Measurements from ENCODE around the gene HMGXB3.

The HMGXB3 gene

DNA sequence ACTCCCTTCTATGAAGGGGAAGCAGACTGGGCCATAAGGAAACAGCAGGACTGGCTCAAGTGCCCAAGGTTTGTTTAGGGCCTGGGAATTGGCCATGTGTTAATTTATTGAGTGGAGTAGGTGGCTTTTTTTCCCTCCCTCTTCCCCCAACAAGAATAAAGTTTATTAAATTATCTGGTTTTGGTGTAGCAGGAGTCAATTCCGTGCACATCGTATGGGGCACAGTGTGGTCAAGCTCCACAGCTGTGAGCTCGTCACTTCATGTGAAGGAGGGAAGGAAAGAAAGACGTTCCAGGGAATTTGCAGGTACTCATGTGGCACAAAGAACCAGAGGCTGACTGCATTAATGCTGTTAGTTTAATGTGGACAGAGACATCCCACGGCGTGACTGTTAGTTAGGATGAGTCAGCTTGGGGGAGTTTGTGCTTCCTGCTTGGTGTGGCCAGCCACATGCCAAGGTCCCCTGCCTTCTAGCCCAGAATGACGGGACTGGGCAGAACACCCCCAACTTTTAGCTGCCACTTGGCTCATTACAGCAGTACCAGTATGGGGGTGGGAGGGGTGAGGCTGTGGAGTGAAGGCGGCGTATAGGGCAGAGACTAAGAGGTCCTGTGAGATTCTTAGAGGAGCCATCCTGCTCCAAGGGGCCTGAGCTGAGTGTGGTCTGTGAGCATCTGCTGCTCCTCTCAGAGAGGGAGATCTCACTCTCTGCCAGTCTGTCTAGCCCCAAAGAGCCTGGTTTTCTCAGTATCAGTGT, 52.6 kb downstream of the HMGXB3 start:
- DNase-seq (ENCODE audit: low read depth, low spot score) = no peak

DNA sequence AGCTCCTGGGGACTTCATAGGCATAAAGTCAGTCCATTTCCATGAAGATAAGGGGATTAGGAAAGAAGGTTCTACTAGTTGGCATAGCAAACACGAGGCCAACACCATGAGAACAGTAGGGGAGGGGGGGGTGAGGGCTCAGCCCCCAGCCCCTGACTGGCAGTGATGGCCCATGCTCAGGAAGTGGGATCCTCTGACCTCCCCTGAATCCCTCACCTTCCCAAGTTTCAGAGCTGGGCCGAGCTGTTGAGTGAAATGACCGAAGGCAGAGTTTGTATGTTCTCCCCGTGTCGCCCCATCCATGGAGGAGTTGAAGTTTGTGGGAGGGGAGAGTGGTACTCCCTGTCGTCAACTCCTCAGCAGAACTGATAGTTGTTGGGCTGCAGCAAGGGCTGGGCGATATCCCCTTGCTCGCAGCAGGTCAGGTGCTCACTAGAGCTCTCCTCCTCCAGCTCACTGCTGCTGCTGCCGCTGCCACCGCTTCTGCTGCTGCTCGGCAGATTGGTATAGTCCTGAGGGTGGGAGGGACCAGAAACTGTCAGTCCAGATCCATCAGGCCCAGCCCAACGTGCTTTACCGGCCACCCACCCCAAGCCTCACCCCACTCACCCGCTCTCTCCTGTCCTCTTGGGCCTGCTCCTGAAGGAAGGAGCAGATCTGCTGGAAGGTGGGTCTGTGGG, 53.3 kb downstream of the HMGXB3 start:
- no peak for DNase-seq (ENCODE audit: low read depth, low spot score)

- no peak for DNase-seq (ENCODE audit: low read depth, low spot score)
These were observed 54.0 kb downstream of the HMGXB3 start for GRCh38 chr5:150054569-150054968.

- DNase-seq (ENCODE audit: low read depth, low spot score) = no peak
These were observed 55.0 kb downstream of the HMGXB3 start for GRCh38 chr5:150055326-150056074.

DNA sequence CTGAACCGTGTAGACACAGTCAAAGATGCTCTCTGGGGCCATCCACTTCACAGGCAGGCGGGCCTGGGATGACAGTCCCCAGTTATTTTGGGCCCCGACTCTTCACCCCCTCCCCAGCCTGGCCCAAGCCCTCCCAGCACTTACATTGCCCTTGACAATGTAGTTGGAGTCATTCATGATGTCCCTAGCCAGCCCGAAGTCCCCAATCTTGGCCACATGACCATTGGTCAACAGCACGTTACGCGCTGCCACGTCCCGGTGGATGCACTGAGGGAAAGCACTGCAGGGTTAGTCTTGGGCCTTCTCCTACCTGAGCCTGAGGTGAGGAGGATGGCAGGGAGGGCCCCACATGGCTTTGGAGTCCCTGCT, 55.5 kb downstream of the HMGXB3 start:
- no peak for DNase-seq (ENCODE audit: low read depth, low spot score)

DNA sequence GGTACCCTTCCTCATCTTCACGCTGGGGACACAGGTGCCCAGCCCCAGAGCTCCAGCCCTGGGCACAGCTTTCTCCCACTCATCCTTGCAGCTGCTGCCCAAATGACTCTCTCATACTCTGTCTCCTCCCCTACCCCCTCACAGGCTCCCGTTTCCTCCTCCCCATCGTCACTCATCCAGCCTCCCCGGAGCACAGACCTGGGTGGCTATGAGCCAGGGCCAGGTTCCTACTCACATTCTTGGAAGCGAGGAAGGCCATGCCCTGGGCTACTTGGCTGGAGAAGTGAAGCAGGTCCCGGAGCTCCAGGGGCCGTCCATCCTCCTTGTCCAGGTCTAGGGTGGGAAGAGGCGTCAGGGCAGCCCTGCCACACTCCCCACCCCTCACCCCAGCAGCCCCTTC, 56.5 kb downstream of the HMGXB3 start:
- DNase-seq (ENCODE audit: low read depth, low spot score) = no peak

DNA sequence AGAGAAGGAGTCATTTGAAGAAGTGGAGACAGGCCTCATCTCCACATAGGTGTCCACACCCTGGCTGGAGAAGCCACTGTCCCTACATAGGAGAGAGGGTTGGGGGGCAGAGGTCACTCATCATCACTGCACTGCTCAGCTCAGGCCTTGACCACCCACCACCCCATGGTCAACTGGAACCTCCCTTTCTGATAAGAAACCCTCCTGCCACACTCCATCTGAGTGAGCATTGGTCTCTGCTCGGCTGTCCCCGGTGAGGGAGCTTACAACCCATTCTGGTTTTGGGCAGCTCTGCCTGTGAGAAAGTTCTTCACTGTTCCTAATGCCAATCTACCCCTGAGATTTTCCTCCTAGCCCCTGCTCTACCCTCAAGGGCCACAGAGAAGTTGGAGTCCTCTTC, 57.0 kb downstream of the HMGXB3 start:
- DNase-seq (ENCODE audit: low read depth, low spot score) = no peak

DNA sequence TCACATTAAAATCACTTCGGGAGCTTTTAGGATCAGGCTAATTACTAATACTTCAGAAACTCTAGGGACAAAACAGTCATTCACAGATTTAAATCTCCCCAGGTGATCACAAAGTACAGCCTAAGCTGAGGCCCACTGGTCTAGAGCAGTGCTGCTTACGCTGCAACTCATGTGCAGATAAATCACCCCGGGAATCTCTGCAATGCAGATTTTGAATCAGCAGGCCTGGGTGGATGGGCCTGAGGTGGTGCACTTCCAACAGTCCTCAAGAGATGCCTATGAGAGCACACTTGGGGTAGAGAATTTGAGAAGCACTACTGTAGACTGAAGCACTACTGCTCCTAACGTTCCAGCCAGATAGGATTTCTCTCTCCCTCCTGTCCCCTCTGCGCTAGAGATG, 57.5 kb downstream of the HMGXB3 start:
- DNase-seq (ENCODE audit: low read depth, low spot score) = no peak

DNA sequence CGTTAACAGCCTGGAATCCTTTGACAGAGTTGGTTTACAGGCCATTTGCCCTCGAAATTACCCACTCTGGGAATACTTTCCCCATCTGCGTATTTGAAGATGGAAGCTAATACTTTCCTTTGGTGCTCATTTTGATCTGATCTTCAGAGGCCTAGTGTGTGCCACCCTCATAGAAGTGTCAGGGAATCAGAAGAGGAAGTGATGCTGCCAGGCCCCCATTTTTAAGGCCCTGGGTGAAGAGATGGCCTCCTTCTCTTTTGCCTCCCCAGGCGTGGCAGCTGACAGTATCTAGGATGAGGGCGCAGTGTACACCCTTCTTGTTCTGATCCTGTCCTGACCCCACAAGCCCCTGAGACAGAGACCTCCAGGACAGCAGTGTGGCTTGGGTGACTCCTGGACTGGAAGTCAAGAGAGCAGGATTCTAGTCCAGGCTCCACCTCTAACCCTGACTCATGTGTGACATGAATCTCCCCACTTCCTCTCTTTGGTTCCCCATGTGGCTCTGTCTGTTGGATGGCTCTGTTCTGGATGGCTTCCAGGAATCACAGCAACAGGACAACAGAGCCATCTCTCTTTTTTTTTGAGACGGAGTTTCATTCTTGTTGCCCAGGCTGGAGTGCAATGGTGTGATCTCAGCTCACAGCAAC, 58.1 kb downstream of the HMGXB3 start:
- DNase-seq (ENCODE audit: low read depth, low spot score) = no peak

DNA sequence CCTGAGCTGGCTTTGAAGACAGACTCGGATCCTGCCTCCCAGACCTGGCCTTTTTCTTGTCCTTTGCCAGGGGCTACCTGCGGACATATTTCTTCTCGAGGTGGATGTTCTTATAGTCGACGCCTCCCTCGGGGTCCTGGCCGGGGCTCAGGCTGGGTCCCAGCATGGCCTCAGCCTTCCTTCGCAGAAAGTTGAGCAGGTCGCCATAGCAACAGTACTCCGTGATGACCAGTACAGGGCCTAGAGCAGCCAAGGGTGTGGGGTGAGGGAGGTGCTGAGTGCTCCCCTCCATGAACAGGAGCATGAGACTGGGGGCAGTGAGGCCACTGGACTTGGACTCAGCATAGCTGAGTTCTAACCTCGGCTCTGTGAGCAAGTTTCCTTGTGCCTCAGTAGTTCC, 59.1 kb downstream of the HMGXB3 start:
- no peak for DNase-seq (ENCODE audit: low read depth, low spot score)

GRCh38 chr5:150060471-150060870, 59.9 kb downstream of the HMGXB3 start:
- DNase-seq (ENCODE audit: low read depth, low spot score) = no peak

- DNase-seq (ENCODE audit: low read depth, low spot score) = no peak
These were observed 61.0 kb downstream of the HMGXB3 start for GRCh38 chr5:150061538-150061995.

DNA sequence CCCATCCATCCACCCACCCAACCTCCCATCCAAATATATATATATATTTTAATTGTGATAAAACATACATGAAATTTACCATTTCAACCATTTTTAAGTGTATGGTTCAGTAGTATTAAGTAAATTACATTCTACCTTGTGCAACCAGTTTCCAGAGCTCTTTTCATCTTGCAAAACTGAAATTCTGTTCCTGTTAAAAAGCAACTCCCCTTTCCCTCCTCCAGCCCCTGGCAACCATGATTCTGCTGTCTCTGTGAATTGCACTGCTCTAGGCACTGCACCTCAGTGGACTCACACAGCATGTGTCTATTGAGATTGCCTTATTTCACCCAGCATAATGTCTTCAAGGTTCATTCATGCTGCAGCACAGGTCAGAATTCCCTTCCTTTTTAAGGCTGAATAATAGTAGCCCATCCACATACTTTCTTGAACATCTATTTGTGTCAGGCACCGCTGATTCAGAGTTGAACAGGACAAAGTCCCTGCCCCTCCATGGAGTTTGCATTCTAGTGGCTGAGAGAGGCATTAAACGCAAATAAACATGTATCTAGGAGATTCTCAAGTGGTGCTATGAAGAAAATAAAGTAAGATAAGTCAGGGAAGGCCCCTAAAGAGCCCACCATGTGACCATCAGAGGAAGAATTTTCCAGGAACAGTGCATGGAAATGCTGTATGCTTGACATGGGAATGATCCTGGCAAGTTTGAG, 61.8 kb downstream of the HMGXB3 start:
- DNase-seq (ENCODE audit: low read depth, low spot score) = no peak

DNA sequence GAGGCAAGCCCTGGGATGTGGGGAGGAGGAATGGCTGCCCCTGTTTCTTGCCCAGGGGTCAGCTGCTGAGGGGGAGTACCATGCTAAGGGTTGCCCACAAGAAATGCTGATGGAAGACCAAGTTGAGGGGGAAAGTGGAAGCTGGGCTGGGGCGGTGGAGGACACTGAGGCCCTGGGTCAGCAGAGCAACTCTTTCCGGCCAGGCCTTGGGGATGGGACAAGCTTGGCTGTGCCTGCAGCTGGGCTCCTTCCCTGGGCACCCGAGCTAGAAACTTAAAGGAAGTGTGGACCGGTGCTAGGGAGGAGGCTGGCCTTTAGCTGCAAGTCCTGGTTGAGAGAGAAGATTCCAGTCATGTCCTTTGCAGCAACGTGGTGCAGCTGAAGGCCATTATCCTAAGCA, 63.1 kb downstream of the HMGXB3 start:
- no peak for DNase-seq (ENCODE audit: low read depth, low spot score)

GRCh38 chr5:150064681-150065220, 64.2 kb downstream of the HMGXB3 start:
- no peak for DNase-seq (ENCODE audit: low read depth, low spot score)

- no peak for DNase-seq (ENCODE audit: low read depth, low spot score)
These were observed 64.8 kb downstream of the HMGXB3 start for GRCh38 chr5:150065346-150065745.

- DNase-seq (ENCODE audit: low read depth, low spot score) = no peak
These were observed 65.3 kb downstream of the HMGXB3 start for GRCh38 chr5:150065886-150066285.

DNA sequence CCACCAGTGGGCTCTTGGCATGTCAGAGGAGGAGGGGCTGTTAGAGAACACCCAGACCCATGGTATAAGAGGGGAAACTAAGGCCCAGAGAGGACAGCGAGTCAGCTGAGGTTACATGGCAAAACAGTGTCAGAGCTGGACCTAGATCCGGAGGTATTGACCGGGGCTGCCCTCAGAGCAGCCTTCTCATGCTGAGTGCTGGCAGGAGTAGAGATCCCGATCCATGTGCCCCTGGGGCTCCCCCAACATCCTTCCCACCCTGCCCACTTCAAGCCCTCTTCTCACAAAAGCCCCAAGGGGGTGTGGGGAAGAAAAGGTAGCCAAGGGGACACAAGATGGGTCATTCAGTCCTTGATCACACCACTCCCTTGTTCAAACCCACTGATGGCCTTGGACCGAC, 65.9 kb downstream of the HMGXB3 start:
- DNase-seq (ENCODE audit: low read depth, low spot score) = no peak

GRCh38 chr5:150066901-150067396, 66.4 kb downstream of the HMGXB3 start:
- no peak for DNase-seq (ENCODE audit: low read depth, low spot score)

DNA sequence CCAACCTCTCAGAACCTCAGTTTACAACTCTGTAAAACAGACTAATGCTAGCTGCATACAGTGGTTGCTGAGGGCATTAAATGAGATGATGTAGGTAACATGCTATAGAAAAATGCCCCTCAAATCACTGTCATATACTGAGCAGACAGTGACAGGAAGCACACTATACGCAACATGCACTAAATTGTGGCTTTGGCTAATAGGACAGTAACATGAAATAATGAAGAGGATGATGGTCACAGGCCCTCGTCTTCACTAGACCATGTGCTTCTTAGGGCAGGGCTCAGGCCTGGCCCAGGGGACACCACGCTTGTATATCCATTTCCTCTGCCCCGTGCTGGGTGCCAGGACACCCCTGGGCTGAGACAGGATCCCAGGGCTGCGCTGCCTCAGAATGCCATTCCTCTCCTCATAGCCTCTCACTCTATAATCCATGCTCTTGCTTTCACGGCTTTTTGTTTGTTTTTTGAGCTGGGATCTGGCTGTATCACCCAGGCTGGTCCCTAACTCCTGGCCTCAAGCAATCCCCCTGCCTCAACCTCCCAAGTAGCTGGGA, 66.9 kb downstream of the HMGXB3 start:
- no peak for DNase-seq (ENCODE audit: low read depth, low spot score)

DNA sequence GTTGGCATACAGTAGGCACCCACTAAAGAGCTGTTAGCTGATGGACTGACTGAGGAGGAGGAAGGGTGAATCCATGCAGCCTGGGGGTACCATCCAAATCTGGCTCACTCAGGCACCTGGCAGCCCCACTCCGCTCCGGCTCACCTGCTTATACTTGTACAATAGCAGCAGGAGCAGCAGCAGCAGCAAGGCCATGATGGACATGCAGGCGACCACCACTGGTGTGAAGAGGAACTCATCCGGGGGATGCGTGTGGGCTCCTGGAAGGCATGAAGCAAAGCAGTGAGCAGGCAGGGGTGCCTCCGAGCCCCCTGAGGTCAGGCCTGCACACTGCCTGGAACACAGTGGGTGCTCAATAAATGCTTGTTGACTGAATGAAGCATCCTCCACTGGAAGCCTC, 67.5 kb downstream of the HMGXB3 start:
- no peak for DNase-seq (ENCODE audit: low read depth, low spot score)

Data from iPS DF 19.7 (cell line).